NB4 (cell line): Measurements from ENCODE around the gene OR10W1.

Experiments
- CTCF ChIP-seq: IDR thresholded peaks from one replicate; pipeline ENCODE4 v1.5.1; 2012; ENCODE audit warnings: low read depth, low read length
- MAX ChIP-seq: IDR thresholded peaks from 2 replicates; pipeline ENCODE4 v1.6.1; 2011; ENCODE audit warnings: low read depth, low read length
- MYC ChIP-seq: IDR thresholded peaks from 2 replicates; pipeline ENCODE4 v1.6.1; 2011; ENCODE audit warnings: low read depth, low read length
- POLR2A ChIP-seq: IDR thresholded peaks from 2 replicates; pipeline ENCODE4 v1.6.1; 2011; ENCODE audit warnings: mild to moderate bottlenecking; ENCODE audit not compliant: insufficient read length; ENCODE audit errors: extremely low read depth

GRCh38 chr11:58292017-58292416, 24.0 kb upstream of the OR10W1 start:
- TF ChIP-seq CTCF, result no peak
- no peak for TF ChIP-seq POLR2A
- no peak for TF ChIP-seq MAX
- TF ChIP-seq MYC, result no peak
